ENCODE measurements around the gene OR10X1. TPM values are rescaled to one million over a fixed set of nuclear protein-coding genes. Genes with fewer than 3 reads are reported as not detected.

Gene OR10X1, protein sequence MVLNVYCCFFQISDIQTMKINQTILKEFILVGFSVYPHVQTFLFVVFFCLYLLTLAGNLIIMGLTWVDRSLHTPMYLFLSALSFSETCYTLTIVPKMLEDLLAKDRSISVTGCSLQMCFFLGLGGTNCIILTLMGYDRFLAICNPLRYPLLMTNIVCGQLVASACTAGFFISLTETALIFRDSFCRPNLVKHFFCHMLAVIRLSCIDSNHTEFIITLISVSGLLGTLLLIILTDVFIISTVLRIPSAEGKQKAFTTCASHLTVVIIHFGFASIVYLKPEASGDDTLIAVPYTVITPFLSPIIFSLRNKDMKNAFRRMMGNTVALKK
- total RNA-seq, result not detected

DNA sequence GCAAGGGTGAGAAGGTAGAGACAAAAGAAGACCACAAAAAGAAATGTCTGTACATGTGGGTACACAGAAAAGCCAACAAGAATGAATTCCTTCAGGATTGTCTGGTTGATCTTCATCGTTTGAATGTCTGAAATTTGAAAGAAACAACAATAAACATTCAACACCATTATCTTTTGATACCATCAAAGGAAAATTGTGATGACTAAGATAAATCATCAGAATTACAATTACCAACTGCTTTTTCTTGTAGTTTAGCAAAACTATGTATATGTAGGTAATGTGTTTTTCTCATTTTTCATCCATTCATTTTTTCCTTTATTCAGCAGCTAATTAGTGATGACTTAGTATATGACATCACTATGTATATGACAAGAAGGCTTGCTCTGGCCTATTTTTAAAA is at the start of gene OR10X1:
OR10X1 (minus strand) TSS at position 167 of the 400 bp plus-strand sequence; CDS start at position 167, 0 bp downstream.
- TF ChIP-seq, protein P1, sequence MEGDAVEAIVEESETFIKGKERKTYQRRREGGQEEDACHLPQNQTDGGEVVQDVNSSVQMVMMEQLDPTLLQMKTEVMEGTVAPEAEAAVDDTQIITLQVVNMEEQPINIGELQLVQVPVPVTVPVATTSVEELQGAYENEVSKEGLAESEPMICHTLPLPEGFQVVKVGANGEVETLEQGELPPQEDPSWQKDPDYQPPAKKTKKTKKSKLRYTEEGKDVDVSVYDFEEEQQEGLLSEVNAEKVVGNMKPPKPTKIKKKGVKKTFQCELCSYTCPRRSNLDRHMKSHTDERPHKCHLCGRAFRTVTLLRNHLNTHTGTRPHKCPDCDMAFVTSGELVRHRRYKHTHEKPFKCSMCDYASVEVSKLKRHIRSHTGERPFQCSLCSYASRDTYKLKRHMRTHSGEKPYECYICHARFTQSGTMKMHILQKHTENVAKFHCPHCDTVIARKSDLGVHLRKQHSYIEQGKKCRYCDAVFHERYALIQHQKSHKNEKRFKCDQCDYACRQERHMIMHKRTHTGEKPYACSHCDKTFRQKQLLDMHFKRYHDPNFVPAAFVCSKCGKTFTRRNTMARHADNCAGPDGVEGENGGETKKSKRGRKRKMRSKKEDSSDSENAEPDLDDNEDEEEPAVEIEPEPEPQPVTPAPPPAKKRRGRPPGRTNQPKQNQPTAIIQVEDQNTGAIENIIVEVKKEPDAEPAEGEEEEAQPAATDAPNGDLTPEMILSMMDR (IDR thresholded peaks at IDR 0.05), result no peak
- no peak within 1 kb of the TSS for H3K27ac ChIP-seq
- no peak for DNase-seq
- H3K9ac ChIP-seq (ENCODE audit: low read depth in 2 of 2, low read length in 2 of 2), result no peak within 1 kb of the TSS
- intact Hi-C loops (cut with DNase I), result no loop called here
- H3K36me3 ChIP-seq, result no peaks in the 10 kb centered on the region
- H3K9me3 ChIP-seq, result no peaks in the 10 kb centered on the region
- H3K4me1 ChIP-seq, result no peaks in the 10 kb centered on the region
- H3K4me3 ChIP-seq, result no peak within 1 kb of the TSS
- H3K27me3 ChIP-seq, result no peaks in the 10 kb centered on the region

DNA sequence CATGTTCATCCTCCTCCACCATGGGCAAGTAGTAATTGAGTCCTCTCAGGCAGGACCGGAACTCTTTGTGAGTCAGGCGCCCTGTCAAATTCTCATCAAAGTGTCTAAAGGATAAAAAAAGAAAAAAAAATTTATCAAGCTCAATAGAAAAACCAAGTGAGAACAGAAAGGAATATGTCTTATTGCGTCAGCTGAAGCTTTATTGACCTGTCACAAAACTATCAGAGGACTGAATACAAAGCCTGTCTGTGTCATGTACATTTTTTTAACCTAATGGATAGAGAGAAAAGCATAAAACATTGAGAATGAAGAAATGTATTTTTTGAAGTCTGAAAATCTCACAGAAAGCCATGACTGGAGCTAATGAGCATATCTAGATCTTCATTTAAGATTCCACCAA is 34.1 kb upstream of the OR10X1 start:
- Histone ChIP-seq H3K36me3 (no peaks in the 10 kb centered on the region), H3K9me3 (no peaks in the 10 kb centered on the region), H3K9ac (ENCODE audit: low read depth in 2 of 2, low read length in 2 of 2) (no peak overlapping the region), H3K27ac (no peak overlapping the region), H3K4me3 (no peak overlapping the region), H3K4me1 (no peaks in the 10 kb centered on the region), H3K27me3 (no peaks in the 10 kb centered on the region)
- no peak for DNase-seq
- intact Hi-C loops (cut with DNase I), result no loop called here
- TF ChIP-seq, protein P1 (IDR thresholded peaks at IDR 0.05), result no peak

DNA sequence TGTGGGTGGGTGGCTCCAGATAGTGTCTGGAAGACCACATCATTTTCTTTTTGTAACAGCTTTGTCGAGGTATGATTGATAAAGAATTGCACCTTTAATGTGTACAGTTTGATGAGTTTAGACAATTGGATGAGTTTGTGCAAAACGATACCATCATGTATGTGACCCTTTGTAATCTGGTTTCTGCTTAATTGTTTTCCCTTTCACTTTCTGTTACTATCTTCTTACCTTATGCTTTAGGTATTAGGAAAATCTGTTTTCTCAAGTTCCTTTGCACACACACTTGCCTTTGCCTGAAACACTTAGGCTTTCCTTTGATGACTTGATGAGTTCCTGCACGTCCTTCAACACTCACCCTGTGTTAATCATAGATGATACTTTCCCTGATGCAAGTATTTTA is 32.2 kb upstream of the OR10X1 start:
- no peak overlapping the region for H3K9ac ChIP-seq (ENCODE audit: low read depth in 2 of 2, low read length in 2 of 2)
- H3K9me3 ChIP-seq, result no peaks in the 10 kb centered on the region
- H3K4me1 ChIP-seq, result no peaks in the 10 kb centered on the region
- no peaks in the 10 kb centered on the region for H3K27me3 ChIP-seq
- no peak overlapping the region for H3K27ac ChIP-seq
- no peak overlapping the region for H3K4me3 ChIP-seq
- TF ChIP-seq, protein P1 (IDR thresholded peaks at IDR 0.05), result no peak
- no peaks in the 10 kb centered on the region for H3K36me3 ChIP-seq
- intact Hi-C loops (cut with DNase I), result no loop called here
- no peak for DNase-seq

DNA sequence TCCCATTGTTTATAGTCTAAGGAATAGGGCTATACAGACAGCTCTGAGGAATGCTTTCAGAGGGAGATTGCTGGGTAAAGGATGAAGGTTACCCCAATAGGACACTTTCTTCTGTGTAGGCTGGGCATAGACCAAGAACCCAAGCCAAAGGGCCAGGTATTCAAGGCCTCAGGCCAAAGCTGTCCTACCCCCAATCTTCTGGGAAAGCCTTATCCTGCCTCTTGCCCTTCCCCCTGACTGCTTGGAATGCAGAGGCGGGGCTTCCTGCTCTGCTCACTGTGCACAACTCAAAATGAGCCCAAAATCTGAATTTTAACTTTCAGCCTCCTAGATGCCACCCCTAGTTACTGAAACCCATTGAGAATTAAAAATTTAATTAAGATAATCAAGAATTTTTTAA is 27.6 kb upstream of the OR10X1 start:
- Histone ChIP-seq H3K9ac (ENCODE audit: low read depth in 2 of 2, low read length in 2 of 2) (no peak overlapping the region), H3K9me3 (no peaks in the 10 kb centered on the region), H3K27me3 (no peaks in the 10 kb centered on the region), H3K36me3 (no peaks in the 10 kb centered on the region), H3K4me3 (no peak overlapping the region), H3K4me1 (no peaks in the 10 kb centered on the region), H3K27ac (no peak overlapping the region)
- TF ChIP-seq, protein P1 (IDR thresholded peaks at IDR 0.05), result no peak
- intact Hi-C loops (cut with DNase I), result no loop called here
- no peak for DNase-seq

DNA sequence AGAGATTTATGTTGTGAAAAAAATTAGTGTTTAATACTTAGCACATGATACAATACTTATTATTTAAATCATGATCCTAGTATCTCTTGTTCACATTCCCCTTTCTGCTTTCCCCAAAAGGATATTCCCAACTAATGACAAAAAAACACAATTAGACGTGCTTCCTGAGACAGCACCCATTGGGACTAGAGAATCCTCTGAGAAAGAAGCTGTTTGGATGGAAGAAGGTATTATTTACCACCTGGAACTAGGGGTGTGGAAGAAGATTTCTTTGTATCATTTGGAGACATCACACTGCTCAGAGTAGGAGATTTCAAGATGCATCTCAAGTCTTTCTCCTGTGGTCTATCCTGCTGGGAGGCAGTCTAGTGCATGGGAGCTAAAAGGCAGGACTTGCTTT is 25.3 kb upstream of the OR10X1 start, which contains the start of gene OR10Z1:
OR10Z1 (plus strand) TSS at position 301 of the 400 bp plus-strand sequence. CDS start 1,171 bp downstream, outside the sequence.
- Histone ChIP-seq H3K9me3 (no peaks in the 10 kb centered on the region), H3K36me3 (no peaks in the 10 kb centered on the region), H3K27ac (no peak within 1 kb of the TSS), H3K27me3 (no peaks in the 10 kb centered on the region), H3K4me3 (no peak within 1 kb of the TSS), H3K9ac (ENCODE audit: low read depth in 2 of 2, low read length in 2 of 2) (no peak within 1 kb of the TSS), H3K4me1 (no peaks in the 10 kb centered on the region)
- intact Hi-C loops (cut with DNase I), result no loop called here
- TF ChIP-seq, protein P1 (IDR thresholded peaks at IDR 0.05), result no peak
- DNase-seq, result no peak
